Activated CD8-positive, alpha-beta memory T cell treated with anti-CD3 and anti-CD28 coated beads for 4 hours (primary cell): Measurements from ENCODE around the gene CST6.

Experiments
- DNase-seq, 2 donors: peaks; one replicate each; pipeline ENCODE4 v3.0.0-alpha.2; 2020; ENCODE audit warnings: low read depth in 2 of 2

The CST6 gene, protein sequence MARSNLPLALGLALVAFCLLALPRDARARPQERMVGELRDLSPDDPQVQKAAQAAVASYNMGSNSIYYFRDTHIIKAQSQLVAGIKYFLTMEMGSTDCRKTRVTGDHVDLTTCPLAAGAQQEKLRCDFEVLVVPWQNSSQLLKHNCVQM

DNA sequence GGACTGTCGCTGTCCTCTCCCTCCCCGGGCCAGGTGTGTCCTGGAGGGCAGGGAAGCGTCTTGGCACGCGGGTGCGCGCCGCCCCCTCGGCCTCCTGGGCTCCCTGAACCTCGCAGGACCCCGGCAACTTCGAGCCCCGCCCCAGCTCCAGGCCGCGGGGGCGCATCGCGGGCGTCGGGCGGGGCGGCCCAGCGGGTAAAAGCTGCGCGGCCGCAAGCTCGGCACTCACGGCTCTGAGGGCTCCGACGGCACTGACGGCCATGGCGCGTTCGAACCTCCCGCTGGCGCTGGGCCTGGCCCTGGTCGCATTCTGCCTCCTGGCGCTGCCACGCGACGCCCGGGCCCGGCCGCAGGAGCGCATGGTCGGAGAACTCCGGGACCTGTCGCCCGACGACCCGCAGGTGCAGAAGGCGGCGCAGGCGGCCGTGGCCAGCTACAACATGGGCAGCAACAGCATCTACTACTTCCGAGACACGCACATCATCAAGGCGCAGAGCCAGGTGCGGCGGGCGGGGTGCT lies at the start of gene CST6:
Gene CST6 (plus strand): TSS at position 224 of the 519 bp plus-strand sequence. CDS start 37 bp downstream, at position 261.
- no peak for DNase-seq

DNA sequence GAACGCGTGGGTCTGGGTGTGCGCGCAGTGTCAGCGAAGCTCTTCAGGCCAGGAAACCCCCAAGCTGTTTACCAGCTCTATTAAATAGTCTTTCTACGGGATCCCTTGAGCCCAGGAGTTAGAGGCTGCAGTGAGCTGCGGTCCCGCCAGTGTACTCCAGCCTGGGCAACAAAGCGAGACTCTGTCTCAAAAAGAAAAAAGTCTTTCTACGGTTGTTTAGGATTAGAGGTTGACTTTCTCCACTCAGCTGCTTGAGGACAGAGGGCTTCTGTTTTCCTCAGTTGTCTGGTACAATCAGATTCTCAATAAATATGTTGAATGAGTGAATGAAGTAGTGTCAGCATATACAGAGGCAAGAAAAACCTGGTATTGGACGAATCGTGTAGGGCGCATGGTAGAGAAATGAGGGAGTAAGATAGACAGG lies 49.7 kb upstream of the CST6 start:
- peak in 1 of 2 donors; percentile 19 for DNase-seq

DNA sequence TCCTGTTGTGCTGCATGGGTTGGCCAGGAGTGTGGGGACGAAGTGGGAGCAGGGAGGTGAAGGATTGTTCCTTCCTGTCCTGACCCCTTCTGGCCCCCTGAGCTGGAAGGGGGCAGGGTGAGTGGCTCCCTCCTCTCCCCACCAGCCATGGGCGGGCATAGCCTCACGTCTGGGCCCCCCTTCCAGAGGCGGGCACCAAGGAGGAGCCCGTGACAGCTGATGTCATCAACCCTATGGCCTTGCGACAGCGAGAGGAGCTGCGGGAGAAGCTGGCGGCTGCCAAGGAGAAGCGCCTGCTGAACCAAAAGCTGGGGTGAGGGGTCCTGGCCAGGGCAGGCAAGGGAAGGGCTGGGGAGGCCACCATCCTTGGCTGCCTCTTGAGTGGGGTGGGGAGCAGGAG lies 46.9 kb upstream of the CST6 start:
- no peak for DNase-seq

DNA sequence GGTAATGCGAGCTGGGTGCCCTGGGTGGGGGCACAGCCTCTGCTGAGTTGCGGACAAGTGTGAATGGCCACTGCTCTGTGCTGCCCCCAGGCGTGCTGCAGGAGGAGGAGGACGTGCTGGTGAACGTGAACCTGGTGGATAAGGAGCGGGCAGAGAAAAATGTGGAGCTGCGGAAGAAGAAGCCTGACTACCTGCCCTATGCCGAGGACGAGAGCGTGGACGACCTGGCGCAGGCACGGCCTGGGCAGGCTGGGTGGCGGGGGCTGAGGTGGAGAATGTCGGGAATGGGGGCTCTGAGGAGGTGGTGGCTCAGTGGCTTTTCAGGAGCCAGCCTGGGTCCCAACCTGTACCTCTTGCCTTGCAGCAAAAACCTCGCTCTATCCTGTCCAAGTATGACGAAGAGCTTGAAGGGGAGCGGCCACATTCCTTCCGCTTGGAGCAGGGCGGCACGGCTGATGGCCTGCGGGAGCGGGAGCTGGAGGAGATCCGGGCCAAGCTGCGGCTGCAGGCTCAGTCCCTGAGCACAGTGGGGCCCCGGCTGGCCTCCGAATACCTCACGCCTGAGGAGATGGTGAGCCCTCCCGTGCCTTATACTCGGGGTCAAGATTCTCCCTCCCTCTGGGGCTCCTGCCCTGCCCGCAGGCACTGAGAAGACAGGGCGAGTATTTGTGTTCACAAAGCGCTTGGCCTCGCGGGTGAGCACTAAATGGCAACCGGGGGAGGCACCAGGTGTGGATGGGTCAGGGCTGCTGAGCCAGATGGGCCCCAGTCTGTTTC lies 45.6 kb upstream of the CST6 start:
- DNase-seq: no peak

DNA sequence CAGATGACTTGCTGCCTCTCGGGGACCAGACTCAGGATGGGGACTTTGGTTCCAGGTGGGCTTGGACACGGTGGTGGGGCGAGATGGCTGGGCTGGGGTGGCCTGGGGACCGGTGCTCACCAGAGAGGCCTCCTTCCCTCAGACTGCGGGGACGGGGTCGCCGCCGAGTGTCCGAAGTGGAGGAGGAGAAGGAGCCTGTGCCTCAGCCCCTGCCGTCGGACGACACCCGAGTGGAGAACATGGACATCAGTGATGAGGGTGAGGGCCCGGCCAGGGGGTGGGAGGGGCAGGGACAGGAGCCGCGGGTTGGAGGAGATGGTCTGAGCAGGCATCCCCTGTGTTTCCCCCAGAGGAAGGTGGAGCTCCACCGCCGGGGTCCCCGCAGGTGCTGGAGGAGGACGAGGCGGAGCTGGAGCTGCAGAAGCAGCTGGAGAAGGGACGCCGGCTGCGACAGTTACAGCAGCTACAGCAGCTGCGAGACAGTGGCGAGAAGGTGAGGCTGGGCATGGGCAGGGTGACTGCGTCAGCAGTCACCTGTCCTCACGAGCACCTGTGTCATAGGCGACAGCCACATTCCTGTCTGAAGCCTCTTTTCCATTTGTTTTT lies 44.4 kb upstream of the CST6 start:
- no peak for DNase-seq

DNA sequence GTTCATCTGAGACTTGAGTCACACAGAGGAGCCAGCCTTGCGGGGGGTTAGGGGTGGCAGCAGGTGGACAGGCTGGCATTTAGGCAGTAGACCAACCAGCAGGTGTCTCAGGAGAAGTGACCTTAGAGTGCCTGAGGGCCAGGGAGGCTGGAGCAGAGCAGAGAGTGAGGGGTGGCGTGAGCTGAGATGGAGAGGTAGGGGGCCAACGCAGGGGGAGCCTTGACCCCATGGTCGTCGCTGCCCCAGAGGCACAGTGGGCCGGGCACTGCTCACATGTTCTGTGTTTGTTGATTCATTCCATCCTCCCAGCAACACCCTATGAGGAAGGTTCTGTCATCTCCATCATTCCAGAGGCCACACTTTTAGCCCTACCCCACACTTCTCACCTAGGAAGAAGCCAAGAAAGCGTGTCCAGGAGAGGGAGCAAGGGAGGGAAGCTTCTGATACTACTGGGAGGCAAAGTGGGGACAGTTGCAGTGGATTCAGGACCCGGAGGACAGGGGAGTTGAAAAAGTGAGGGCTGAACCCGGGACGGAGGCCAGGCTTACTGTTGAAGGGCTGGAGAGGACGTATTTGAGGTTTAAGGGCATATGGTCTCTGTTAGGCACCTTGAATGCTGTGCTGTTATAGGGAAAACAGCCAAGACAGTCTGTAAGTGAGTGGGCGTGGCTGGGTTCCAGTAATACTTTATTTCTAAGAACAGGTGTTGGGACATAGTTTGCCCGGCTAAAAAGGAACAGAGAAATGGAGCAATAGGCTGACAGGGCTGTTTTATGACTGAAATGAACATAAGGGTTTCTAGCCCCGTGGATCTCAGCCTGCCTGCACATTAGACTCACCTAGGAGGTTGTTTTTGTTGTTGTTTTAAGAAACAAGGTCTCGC lies 43.0 kb upstream of the CST6 start:
- DNase-seq: no peak

DNA sequence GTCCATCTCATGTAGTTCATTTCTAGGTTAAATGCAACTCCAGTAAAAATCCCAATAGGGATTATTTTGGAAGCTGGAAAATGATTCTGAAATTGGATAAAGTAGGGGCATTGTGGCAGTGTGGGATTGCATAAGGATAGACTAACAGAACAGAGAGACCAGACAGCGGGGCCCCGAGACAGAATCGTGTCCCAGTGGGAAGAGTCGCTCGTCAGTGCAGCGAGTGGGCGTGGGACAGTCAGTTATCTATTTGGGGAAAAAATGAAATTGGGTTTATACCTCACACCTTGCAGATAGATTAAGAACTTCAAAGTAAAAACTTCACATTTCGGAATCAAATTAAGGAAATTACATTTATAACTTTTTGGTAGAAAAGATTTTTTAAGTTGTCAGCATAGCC lies 39.7 kb upstream of the CST6 start:
- no peak for DNase-seq

DNA sequence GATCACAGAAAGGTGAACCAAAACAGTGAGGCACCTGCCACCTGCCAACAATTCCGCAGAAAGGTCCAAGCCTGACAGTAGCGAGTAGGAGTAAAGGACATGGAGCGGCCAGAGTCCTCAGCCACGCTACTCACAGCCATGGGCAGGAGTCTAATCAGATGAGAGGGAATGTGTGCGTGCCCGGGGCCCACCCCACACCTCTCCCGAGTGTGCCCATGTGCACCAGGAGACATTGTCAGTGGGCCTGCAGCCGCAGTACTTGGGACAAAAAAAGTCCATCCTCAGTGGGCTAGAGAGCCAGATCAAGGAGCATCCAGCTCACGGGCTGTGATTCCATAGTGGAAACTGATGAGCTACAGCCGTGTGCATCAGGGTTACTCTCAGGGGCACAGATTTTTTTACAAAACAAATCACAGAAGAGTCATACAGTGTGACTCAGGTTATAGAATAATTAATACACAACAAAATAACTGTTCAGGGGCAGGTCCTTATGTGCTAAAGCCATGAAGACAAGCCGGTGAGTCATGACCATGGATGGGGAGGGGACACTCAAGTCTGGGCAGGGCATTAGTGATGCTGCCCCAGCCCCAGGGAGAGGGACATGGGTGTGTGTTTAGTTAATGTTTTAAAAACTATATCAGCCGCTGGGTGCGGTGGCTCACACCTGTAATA lies 38.2 kb upstream of the CST6 start:
- no peak for DNase-seq

DNA sequence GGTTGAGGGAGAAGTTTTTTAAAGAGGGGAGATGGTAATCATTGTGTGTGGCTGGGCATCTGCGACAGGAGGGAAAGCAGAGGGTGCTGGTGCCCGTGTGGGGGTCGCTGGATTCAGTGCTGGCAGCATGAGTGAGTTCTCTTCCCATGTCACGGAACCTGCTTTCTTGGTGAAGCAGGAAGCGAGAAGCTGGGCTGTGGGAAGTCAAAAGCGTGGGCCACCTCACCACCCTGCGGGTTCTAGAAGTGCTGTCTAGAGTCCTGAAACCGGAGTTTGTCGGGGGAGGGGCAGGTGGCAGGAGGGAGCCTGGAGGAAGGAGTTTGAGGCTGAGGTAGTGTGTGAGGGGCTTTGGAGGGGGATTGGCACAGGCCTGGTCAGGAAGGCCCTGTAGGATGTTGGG lies 36.0 kb upstream of the CST6 start:
- DNase-seq: no peak

DNA sequence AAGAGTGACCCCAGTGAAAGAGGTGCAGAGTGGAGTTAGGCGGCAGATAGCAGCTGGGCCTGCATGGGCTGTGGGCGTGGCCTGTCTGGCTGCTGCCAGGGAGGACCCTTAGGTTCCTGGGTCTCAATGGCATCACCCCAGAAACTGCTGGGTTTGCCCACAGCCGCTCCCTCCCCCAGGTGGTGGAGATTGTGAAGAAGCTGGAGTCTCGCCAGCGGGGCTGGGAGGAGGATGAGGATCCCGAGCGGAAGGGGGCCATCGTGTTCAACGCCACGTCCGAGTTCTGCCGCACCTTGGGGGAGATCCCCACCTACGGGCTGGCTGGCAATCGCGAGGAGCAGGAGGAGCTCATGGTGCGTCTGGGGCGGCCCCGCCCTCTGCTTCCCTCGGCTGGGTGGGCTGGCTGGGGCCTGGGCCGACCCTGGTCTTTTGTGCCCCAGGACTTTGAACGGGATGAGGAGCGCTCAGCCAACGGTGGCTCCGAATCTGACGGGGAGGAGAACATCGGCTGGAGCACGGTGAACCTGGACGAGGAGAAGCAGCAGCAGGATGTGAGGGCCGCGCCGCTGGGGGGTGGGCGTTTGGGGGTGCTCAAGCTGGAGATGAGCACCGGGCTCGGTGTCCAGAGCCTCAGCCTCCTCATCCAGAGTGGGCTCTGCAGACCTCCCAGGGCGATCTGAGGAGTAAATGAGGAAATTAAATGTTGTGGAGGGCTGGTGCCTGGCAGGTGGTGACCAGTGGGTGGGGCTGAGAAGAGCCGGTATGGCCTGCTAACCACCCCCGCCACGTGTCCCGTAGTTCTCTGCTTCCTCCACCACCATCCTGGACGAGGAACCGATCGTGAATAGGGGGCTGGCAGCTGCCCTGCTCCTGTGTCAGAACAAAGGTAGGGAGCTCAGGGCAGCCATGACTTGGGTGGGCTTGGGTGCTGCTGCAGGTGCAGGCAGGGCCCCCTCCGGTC lies 35.3 kb upstream of the CST6 start:
- no peak for DNase-seq

DNA sequence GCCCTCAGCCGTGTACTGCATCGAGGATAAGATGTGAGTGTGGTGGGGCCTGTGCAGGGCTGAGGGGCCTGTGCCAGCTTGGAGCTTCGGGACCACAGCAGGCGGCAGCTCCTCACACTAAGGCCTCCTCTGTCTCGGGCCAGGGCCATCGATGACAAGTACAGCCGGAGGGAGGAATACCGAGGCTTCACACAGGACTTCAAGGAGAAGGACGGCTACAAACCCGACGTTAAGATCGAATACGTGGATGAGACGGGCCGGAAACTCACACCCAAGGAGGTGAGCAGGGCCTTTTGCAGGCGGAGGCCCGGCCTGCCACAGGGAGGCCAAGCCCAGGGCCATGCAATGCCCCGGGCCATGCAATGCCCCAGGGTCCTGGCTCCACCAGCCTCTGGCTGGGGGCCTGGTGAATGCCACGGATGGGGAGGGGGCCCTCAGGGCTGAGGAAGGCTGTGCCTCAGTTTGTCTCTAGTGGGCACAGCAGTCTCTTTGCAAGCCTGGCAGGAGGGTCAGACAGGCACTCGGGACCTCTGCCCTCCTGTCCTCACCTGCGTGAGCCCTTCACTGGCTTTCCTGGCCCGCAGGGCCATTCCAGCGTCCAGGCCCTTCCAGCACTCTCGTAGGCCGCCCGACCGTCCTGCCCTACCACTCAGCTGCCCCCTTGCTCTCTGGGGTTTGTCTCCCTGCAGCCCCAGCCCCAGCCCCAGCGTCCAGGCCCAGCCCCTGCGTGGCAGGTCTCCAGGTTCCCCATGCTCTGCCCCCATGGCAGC lies 34.0 kb upstream of the CST6 start:
- no peak for DNase-seq

DNA sequence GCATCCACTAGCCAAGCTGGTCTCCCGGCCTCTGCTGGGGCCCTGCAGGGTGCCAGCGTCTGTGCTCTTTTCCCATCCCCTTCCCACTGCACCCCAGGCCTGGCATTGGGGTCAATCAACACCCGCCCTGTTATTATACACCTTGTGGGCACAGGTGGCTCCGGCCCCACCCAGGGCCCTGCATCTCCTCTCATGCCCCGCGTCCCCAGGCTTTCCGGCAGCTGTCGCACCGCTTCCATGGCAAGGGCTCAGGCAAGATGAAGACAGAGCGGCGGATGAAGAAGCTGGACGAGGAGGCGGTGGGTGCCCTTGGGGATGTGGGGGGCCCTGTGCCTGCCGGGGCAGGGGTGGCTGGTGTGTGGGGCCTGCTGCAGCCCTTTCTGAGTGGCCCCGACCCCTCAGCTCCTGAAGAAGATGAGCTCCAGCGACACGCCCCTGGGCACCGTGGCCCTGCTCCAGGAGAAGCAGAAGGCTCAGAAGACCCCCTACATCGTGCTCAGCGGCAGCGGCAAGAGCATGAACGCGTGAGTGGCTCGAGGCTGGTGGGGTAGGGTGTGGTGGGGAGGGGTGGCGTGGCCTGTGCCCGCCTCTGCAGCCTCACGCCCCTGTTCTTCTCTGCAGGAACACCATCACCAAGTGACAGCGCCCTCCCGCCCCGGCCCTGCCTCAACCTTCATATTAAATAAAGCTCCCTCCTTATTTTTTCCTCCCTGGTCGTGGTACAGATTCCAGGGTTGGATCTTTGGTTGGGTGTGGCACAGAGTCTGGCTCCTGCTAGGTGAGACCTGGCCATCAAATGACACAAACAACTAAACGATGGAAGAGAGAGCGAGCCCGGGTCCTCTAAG lies 33.2 kb upstream of the CST6 start:
- no peak for DNase-seq

DNA sequence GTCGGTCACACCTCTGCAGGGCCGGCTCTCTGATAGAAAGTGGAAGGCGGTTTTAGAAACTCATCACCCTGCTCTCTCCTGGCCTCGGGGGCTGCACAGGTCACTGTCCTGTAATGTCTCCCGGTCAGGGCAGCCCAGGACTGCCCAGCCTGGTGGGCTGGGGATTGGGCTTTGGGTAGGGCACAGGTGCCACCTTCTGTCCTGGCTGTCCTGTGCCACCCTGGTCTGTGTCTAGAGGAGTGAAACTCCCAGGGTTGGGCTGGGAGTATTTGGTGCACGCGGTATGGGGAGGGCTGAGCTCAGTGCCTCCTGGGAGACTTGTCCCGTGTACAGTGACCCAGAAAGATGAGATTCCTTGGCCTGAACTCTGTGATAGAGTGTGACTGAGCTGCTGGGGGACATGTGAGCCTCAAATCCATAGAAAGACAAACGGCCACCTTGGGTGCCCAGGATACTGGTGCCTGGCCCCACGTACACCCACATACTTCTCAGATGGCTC lies 32.5 kb upstream of the CST6 start:
- no peak for DNase-seq

DNA sequence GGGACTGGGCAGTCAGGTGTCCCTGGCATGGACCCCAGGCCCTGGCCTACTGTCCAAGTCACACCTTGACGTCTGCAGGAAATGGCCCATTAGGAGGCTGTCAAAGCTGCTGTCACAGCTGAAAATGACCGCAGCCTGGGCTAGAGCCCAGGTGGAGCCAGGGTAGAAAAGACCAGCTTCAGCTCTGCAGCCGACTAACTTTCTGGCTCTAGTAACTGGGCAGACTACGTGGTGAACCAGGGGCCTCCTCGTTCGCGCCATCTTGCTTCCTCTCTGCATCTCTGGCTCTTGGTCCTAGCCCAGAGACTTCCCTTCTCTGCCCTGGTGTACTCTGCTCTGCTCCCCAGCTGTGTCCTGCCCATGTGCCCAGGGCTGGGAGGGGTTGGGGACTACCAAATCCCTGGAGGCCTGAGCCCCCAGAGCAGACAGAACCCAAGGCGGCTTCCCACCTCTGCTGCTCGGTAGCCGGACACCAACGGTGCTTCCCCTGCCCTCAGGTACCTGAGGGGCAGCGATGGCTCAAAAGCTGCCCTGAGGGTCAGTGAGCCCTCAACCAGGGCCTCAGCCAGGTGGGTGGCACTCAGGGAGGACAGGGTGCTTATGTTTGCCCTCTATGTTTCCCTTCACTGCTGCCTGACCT lies 30.6 kb upstream of the CST6 start:
- no peak for DNase-seq

DNA sequence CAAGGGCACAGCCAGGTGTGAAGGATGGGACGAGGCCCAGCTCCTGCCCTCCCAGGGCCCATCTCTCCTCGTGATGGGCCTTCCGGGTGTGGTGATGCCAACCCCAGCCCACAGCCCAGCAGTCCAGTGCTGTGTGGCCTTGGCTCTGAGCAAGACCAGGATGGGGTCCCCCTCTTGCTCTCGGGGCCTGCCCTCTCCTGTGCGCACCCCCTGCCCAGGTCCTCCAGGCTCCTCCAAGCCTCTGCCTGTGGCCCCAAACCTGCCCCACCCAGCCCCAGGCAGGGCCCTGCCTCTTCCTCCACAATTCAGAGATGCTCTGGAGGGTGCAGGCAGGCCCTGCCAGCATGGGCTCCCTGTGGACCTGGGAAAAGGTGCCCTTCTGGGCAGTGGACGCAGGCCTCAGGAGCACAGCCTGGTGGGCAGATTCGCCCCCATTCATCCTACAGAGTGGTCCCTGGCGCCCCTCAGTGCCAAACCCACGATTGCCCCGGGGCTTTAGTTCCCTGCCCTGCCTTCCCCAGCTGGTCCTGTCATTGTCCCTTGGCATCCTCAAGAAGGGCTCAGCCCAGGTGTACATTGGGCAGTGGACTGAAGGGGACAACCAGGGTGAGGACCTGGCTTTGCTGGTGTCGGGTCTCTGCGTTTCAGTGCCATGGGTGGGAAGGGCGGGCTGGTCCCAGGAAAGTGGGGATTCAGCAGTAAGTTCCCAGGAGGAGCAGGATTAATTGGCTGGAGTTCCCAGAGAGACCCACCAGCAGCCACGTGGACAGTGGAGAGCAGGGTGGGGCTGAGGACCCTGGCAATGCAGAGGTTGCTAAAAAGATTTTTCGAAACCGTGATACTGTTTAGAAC lies 29.6 kb upstream of the CST6 start:
- DNase-seq: no peak

DNA sequence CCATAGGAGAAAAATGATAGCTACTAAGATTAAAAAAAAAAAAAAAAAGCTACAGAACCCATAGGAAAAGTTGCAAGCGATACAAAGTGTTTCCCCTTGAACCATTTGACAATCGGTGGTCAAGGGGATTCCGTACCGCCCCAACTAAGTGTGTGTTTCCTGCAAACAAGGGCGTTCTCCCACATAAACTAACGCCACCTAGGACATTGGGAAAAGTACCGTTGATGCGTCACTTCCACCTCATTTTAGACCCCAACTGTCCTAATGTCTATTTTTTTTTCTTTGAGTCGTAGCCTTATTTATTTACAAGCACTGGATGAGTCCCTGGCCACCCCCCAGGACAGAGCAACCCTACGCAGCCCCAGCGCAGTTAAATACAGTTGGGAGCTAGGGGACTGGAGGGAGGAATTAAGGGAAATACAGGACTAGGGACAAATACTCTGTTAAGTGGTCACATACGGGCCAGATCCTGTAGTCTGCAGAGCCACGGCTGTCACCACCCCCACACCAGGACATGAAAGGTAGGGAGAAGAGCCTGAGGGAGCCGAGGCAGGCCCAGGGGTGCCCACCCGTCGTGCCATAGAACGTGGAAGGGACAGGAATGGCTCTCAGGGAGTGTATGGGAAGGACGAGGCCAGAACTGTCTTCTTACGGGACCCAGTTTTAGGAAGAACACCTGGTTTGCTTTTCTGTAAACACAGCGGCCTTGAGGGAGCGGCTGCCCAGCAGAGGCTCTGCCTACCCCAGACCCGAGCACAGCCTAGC lies 28.8 kb upstream of the CST6 start:
- DNase-seq: no peak
